A673 (cell line): ENCODE data around the gene COG2. TPM values are rescaled to one million over a fixed set of nuclear protein-coding genes. Genes with fewer than 3 reads are reported as not detected.

Experiments
- BruUV-seq: library from RNA; stranded (reverse); fragments of 400-500 nt; replicated peaks from 2 replicates; lab custom pipeline; 2021; lab: Mats Ljungman, UMichigan
- CTCF ChIA-PET: fragments of 300-600 bp; sonication (Branson Sonifier 250); formaldehyde crosslinking; loops from one replicate; lab custom pipeline; 2022; ENCODE audit warnings: antibody characterized with exemption; lab: Charles Lee
- POLR2A ChIA-PET: fragments of 300-600 bp; sonication (Branson Sonifier 250); formaldehyde crosslinking; loops from one replicate; lab custom pipeline; 2022; ENCODE audit warnings: antibody characterized with exemption; ENCODE audit not compliant: low non-redundant PET; lab: Charles Lee
- DNase-seq: peaks from one replicate; pipeline ENCODE4 v3.0.0-alpha.2; 2015; ENCODE audit warnings: low spot score
- H3K27ac ChIP-seq: fragments of 200-600 bp; sonication (generic); 2 replicates; pipeline ENCODE4 v1.5.1; 2016; ENCODE audit warnings: mixed run types, low read depth, mild to moderate bottlenecking, mixed read lengths, antibody characterized with exemption, low read length; ENCODE audit not compliant: poor library complexity, severe bottlenecking
- H3K27me3 ChIP-seq: fragments of 200-600 bp; sonication (generic); replicated peaks from 2 replicates; pipeline ENCODE4 v1.6.1; 2017; ENCODE audit warnings: mixed run types, low read depth, mild to moderate bottlenecking, mixed read lengths, antibody characterized with exemption, low read length; ENCODE audit not compliant: insufficient read depth, poor library complexity
- H3K36me3 ChIP-seq: fragments of 200-600 bp; sonication (generic); 2 replicates; pipeline ENCODE4 v1.6.1; 2016; ENCODE audit warnings: mixed run types, mild to moderate bottlenecking, mixed read lengths, antibody characterized with exemption, low read length; ENCODE audit not compliant: insufficient read depth, poor library complexity, severe bottlenecking
- H3K4me1 ChIP-seq: fragments of 200-600 bp; sonication (generic); 2 replicates; pipeline ENCODE4 v1.6.1; 2017; ENCODE audit warnings: mixed run types, mild to moderate bottlenecking, mixed read lengths, antibody characterized with exemption, low read length; ENCODE audit not compliant: insufficient read depth, poor library complexity, severe bottlenecking
- H3K4me3 ChIP-seq: fragments of 200-600 bp; sonication (generic); 2 replicates; pipeline ENCODE4 v1.5.1; 2016; ENCODE audit warnings: low read depth, mixed run types, mild to moderate bottlenecking, mixed read lengths, low read length; ENCODE audit not compliant: poor library complexity, severe bottlenecking
- H3K9me3 ChIP-seq: fragments of 200-600 bp; sonication (generic); 2 replicates; pipeline ENCODE4 v1.6.1; 2016; ENCODE audit warnings: mixed run types, low read depth, mild to moderate bottlenecking, mixed read lengths, antibody characterized with exemption, low read length; ENCODE audit not compliant: poor library complexity, severe bottlenecking
- EZH2 ChIP-seq: fragments of 200-600 bp; sonication (generic); IDR thresholded peaks from 2 replicates; pipeline ENCODE4 v1.6.1; 2017; ENCODE audit warnings: borderline replicate concordance, low read depth, mild to moderate bottlenecking, mixed read lengths, antibody characterized with exemption, low read length; ENCODE audit not compliant: poor library complexity, severe bottlenecking
- intact Hi-C: fragments of 100-400 bp; cut with micrococcal nuclease; formaldehyde crosslinking; loops from one replicate; pipeline ENCODE4 v1.10.0; 2022; ENCODE audit not compliant: unreplicated experiment
- total RNA-seq: library from RNA; stranded (reverse); gene quantifications from 2 replicates; pipeline ENCODE4 v1.2.3, GENCODE V29; 2021
- TF ChIP-seq, protein P1 (sequence below): fragments of 300-800, 200-600 bp; sonication (generic); conservative IDR thresholded peaks from 2 replicates; pipeline ENCODE4 v1.5.1; 2017; ENCODE audit warnings: low read depth, mild to moderate bottlenecking, antibody characterized with exemption, low read length, moderate library complexity, mixed read lengths

The COG2 gene
- total RNA-seq, 1 experiment from 2014 or later, result 20.3 TPM

DNA sequence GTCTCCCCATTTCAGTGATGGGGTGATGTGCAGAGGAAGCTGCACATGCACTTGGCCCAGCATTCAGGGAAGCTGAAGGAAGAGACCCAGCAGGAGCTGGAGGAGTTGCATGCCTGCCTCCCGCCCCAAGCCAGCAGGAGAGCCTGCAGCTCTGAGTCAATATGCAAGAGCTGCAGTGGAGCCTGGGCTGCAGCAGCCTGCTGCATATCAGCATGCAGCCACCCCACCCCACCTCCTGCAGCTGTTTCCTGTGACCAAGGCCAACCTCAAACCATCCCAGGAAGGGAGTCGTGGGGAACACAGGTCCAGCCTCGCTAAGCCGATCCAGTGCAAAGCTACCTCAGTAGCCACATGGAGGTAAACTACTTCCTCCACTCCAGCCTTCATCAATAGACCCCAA is 52.7 kb downstream of the COG2 start:
- Histone ChIP-seq H3K36me3 (peaks cover 21% of the 10 kb centered on the region), H3K27me3 (no peaks in the 10 kb centered on the region), H3K4me3 (no peak overlapping the region), H3K9me3 (no peaks in the 10 kb centered on the region), H3K4me1 (no peaks in the 10 kb centered on the region), H3K27ac (no peak overlapping the region)
- BruUV-seq, result no TSS peak
- POLR2A ChIA-PET, result no interaction called here
- CTCF ChIA-PET, result no interaction called here
- DNase-seq, result no peak
- TF ChIP-seq EZH2, result no peak
- TF ChIP-seq, protein P1, sequence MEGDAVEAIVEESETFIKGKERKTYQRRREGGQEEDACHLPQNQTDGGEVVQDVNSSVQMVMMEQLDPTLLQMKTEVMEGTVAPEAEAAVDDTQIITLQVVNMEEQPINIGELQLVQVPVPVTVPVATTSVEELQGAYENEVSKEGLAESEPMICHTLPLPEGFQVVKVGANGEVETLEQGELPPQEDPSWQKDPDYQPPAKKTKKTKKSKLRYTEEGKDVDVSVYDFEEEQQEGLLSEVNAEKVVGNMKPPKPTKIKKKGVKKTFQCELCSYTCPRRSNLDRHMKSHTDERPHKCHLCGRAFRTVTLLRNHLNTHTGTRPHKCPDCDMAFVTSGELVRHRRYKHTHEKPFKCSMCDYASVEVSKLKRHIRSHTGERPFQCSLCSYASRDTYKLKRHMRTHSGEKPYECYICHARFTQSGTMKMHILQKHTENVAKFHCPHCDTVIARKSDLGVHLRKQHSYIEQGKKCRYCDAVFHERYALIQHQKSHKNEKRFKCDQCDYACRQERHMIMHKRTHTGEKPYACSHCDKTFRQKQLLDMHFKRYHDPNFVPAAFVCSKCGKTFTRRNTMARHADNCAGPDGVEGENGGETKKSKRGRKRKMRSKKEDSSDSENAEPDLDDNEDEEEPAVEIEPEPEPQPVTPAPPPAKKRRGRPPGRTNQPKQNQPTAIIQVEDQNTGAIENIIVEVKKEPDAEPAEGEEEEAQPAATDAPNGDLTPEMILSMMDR, result no peak
- intact Hi-C loops, result no loop called here

- TF ChIP-seq, protein P1, result no peak
- TF ChIP-seq EZH2, result no peak
- BruUV-seq, result no TSS peak
- Histone ChIP-seq H3K27me3 (no peaks in the 10 kb centered on the region), H3K9me3 (no peaks in the 10 kb centered on the region), H3K4me1 (no peaks in the 10 kb centered on the region), H3K4me3 (no peak overlapping the region), H3K27ac (no peak overlapping the region), H3K36me3 (peaks cover 10% of the 10 kb centered on the region)
- no peak for DNase-seq
- intact Hi-C loops, result no loop called here
- ChIA-PET POLR2A (no interaction called here), CTCF (no interaction called here)
These were observed 53.9 kb downstream of the COG2 start for GRCh38 chr1:230696218-230696617.

GRCh38 chr1:230696722-230697437 is 54.6 kb downstream of the COG2 start:
- ChIA-PET POLR2A (no interaction called here), CTCF (no interaction called here)
- Histone ChIP-seq H3K27me3 (no peaks in the 10 kb centered on the region), H3K27ac (no peak overlapping the region), H3K36me3 (peaks cover 4% of the 10 kb centered on the region), H3K4me3 (no peak overlapping the region), H3K9me3 (no peaks in the 10 kb centered on the region), H3K4me1 (no peaks in the 10 kb centered on the region)
- intact Hi-C loops, result no loop called here
- no TSS peak for BruUV-seq
- no peak for DNase-seq
- TF ChIP-seq, protein P1, result no peak
- TF ChIP-seq EZH2, result no peak
